Tibial nerve (tissue), 4 donors: ENCODE measurements around the gene DIABLO. TPM values are rescaled to one million over a fixed set of nuclear protein-coding genes. Genes with fewer than 3 reads are reported as not detected.
A peak's percentile ranks its signal among the peaks of the same experiment; 100 is the strongest.
"Not testable (repeated sequence)": the region's sequence is repeated elsewhere in the genome, so short reads cannot be mapped to it uniquely, and the experiment has no call there.

ENCODE experiments used
- DNase-seq, 2 donors: peaks; one replicate each; pipeline ENCODE4 v3.0.0-alpha.2; 2019; ENCODE audit warnings: low spot score in 2 of 2
- H3K27ac ChIP-seq, 4 donors: fragments of 200-600 bp; sonication (generic) in 3 of 4; one replicate each; pipeline ENCODE4 v1.5.1; 2017 to 2019; ENCODE audit warnings: mild to moderate bottlenecking in 1 of 4
- H3K27me3 ChIP-seq, 2 donors: fragments of 200-600 bp; sonication (generic) in 1 of 2; one replicate each; pipeline versions ENCODE4 v1.5.1 to v1.6.0; 2017 to 2019
- H3K36me3 ChIP-seq, 3 donors: fragments of 200-600 bp; sonication (generic); one replicate each; pipeline ENCODE4 v1.5.1; 2018 to 2019
- H3K4me1 ChIP-seq, 4 donors: fragments of 200-600 bp; sonication (generic) in 3 of 4; one replicate each; pipeline ENCODE4 v1.5.1; 2017 to 2019
- H3K4me3 ChIP-seq, 4 donors: fragments of 200-600 bp; sonication (generic) in 3 of 4; one replicate each; pipeline ENCODE4 v1.5.1; 2017 to 2019; ENCODE audit warnings: mild to moderate bottlenecking in 1 of 4, moderate library complexity in 1 of 4
- H3K9me3 ChIP-seq, 4 donors: fragments of 200-600 bp; sonication (generic) in 3 of 4; one replicate each; pipeline ENCODE4 v1.5.1; 2017 to 2019
- EP300 ChIP-seq, 2 donors: sonication (generic); formaldehyde crosslinking; IDR thresholded peaks; one replicate each; pipeline ENCODE4 v1.6.1; 2017; ENCODE audit warnings: antibody characterized with exemption in 2 of 2, mild to moderate bottlenecking in 1 of 2
- POLR2A ChIP-seq, 2 donors: fragments of 450-650 bp; IDR thresholded peaks; one replicate each; pipeline ENCODE4 v1.6.1; 2017; ENCODE audit warnings: antibody characterized with exemption in 2 of 2, mild to moderate bottlenecking in 2 of 2, moderate library complexity in 2 of 2
- WGBS, 2 donors: methylation state at CpG; one replicate each; pipeline ENCODE4 v1.1.5; 2018; 5-methylcytosine and 5-hydroxymethylcytosine counted together
- total RNA-seq, 4 donors: library from RNA; depleted of rRNA; stranded (reverse); fragments of >200 nt; gene quantifications; one replicate each; pipeline ENCODE4 v1.1.0, GENCODE V29; 2016
- TF ChIP-seq, protein P1 (sequence below), 5 experiments: fragments of 200-600 bp in 3 of 5; fragments of 450-650 bp in 2 of 5; sonication (generic) in 3 of 5; IDR thresholded peaks; one replicate each; pipeline ENCODE4 v1.5.1; 2016 to 2019; ENCODE audit warnings: antibody characterized with exemption in 5 of 5, mild to moderate bottlenecking in 3 of 5, moderate library complexity in 2 of 5

Gene DIABLO
- total RNA-seq, 4 donors from 2014 or later, result 40.8 to 52.5 (median 42.5) TPM

DNA sequence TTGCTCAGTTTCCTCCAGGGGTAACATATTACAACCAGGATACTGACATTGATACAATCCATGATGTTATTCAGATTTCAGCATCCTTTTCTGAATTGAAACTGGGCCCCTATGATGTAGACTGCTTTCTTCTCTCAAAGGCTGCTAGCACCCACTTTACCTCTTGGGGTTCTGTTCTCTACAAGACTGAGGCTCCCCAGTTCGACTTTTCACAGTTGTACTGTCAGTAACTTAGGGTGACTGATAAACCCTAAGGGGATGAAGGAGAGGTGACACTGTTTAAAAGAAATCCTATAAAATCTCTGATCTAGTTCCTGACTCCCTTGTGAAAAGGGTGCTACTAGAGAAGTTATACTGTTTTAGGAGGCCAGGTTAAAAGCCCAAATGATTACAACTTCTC is 39.6 kb upstream of the DIABLO start:
- Histone ChIP-seq H3K36me3 (peaks cover 0 to 34% (median 14%) of the 10 kb centered on the region in 3 donors), H3K4me3 (peak overlapping the region; percentile 62 to 97 (median 82)), H3K4me1 (peaks cover 0 to 29% (median 7%) of the 10 kb centered on the region in 4 donors), H3K27me3 (no peaks in the 10 kb centered on the region), H3K27ac (peak overlapping the region; percentile 43 to 92 (median 86)), H3K9me3 (no peaks in the 10 kb centered on the region)
- DNase-seq, result no peak
- WGBS, 2 donors, result 25 to 43% methylated on average over 1 of the region's 1 CpG
- TF ChIP-seq EP300 (IDR thresholded peaks at IDR 0.05), result no peak
- TF ChIP-seq, protein P1, sequence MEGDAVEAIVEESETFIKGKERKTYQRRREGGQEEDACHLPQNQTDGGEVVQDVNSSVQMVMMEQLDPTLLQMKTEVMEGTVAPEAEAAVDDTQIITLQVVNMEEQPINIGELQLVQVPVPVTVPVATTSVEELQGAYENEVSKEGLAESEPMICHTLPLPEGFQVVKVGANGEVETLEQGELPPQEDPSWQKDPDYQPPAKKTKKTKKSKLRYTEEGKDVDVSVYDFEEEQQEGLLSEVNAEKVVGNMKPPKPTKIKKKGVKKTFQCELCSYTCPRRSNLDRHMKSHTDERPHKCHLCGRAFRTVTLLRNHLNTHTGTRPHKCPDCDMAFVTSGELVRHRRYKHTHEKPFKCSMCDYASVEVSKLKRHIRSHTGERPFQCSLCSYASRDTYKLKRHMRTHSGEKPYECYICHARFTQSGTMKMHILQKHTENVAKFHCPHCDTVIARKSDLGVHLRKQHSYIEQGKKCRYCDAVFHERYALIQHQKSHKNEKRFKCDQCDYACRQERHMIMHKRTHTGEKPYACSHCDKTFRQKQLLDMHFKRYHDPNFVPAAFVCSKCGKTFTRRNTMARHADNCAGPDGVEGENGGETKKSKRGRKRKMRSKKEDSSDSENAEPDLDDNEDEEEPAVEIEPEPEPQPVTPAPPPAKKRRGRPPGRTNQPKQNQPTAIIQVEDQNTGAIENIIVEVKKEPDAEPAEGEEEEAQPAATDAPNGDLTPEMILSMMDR (IDR thresholded peaks at IDR 0.05), result no peak

DNA sequence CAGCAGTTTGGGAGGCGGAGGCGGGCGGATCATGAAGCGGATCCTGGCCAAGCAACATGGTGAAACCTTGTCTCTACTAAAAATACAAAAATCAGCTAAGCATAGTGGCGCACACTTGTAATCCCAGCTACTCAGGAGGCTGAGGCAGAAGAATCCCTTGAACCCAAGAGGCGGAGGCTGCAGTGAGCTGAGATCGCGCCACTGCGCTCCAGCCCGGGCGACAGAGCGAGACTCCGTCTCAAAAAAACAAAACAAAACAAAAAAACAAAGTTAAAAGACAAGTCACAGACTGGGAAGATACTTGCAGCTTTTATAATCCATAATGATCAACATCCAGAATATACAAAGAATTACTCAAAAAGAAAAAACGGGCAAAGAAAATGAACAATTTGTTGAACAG is 34.9 kb upstream of the DIABLO start:
- not testable (repeated sequence) for H3K27ac ChIP-seq, H3K9me3 ChIP-seq, DNase-seq, H3K27me3 ChIP-seq, H3K4me3 ChIP-seq
- Histone ChIP-seq H3K4me1 (peaks cover 0 to 18% (median 4%) of the 10 kb centered on the region in 4 donors), H3K36me3 (peaks cover 0 to 81% (median 16%) of the 10 kb centered on the region in 3 donors)
- WGBS, 2 donors, result 85 to 90% methylated on average over 14 of the region's 14 CpGs

DNA sequence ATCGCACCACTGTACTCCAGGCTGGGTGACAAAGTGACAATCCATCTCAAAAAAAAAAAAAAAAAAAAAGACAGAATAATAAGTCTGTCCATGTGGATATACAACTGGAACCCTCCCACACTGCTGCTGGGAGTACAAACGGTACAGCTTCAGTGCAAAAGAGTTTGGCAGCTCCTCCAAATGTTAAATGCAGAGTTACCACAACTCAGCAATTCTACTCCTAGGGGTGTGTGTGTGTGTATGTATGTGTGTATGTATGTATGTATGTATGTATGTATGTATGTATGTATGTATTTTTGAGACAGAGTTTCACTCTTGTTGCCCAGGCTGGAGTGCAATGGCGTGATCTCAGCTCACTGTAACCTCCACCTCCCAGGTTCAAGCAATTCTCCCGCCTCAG is 33.1 kb upstream of the DIABLO start:
- not testable (repeated sequence) for H3K4me3 ChIP-seq, H3K9me3 ChIP-seq, H3K27ac ChIP-seq, DNase-seq, H3K27me3 ChIP-seq, H3K4me1 ChIP-seq
- WGBS, 2 donors, result 88 to 94% methylated on average over 4 of the region's 4 CpGs
- H3K36me3 ChIP-seq, result peaks cover 0 to 89% (median 16%) of the 10 kb centered on the region in 3 donors

DNA sequence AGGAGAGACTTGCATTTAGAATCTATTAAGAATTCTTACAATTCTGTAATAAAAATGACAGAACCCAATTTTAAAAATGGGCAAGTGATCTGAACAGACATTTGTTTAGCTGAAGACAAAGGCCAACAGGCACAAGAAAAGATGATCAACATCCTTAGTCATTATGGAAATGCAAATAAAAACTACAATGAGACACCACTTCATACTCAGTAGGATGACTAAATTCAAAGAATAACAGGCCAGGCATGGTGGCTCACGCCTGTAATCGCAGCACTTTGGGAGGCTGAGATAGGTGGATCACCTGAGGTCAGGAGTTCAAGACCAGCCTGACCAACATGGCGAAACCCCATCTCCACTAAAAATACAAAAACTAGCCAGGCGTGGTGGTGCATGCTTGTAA is 32.6 kb upstream of the DIABLO start:
- not testable (repeated sequence) for H3K9me3 ChIP-seq, H3K27me3 ChIP-seq, DNase-seq, H3K4me3 ChIP-seq, H3K27ac ChIP-seq, H3K4me1 ChIP-seq
- WGBS, 2 donors, result 93 to 94% methylated on average over 4 of the region's 4 CpGs
- peaks cover 0 to 85% (median 16%) of the 10 kb centered on the region in 3 donors for H3K36me3 ChIP-seq

DNA sequence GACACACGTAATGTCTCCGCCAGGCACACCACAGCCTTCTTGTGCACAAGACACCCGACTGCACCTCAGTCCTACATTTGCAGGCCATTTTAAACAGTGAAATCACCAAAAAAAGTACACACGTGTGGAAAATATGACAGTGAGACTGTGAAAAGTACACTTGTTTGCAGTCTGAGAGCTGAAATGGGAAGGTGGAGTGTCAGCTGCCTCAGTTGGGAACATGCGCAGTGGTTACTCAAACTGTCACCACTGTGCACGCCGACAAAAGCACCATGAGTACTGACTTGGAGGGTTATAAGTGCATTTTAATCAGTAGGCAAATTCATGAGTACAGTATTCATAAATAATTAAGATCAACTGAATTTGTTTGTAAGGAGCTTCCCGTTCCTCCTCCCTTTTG is 24.7 kb upstream of the DIABLO start:
- no peak overlapping the region for H3K4me3 ChIP-seq
- no peaks in the 10 kb centered on the region for H3K9me3 ChIP-seq
- 96 to 97% methylated on average over 8 of the region's 8 CpGs for WGBS, 2 donors
- no peak overlapping the region for H3K27ac ChIP-seq
- H3K36me3 ChIP-seq, result peaks cover 0 to 68% (median 8%) of the 10 kb centered on the region in 3 donors
- TF ChIP-seq EP300 (IDR thresholded peaks at IDR 0.05) (no peak), POLR2A (IDR thresholded peaks at IDR 0.05) (no peak)
- TF ChIP-seq, protein P1 (IDR thresholded peaks at IDR 0.05), result no peak
- no peaks in the 10 kb centered on the region for H3K4me1 ChIP-seq
- no peaks in the 10 kb centered on the region for H3K27me3 ChIP-seq
- no peak for DNase-seq

DNA sequence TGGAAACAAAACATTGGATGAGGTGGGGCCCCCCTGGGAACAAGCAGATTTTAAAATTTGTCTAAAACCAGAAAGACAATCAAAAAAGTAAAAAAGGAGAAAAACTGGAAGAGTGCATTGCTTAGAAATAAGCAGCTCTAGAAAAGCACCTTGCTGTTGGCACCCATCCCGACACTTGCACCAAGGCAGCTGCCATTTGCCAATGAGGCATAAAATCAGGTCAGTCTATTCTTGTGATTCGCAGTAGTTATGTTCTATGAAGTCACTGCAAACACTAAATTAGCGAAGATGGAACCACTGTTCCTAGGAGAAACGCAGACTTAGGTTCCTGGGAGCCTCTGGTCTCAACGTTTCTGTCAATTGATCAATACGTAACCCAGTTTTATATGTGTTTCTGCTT is 24.2 kb upstream of the DIABLO start:
- Histone ChIP-seq H3K27me3 (no peaks in the 10 kb centered on the region), H3K4me1 (no peaks in the 10 kb centered on the region), H3K4me3 (no peak overlapping the region), H3K36me3 (peaks cover 0 to 70% (median 8%) of the 10 kb centered on the region in 3 donors), H3K9me3 (no peaks in the 10 kb centered on the region), H3K27ac (no peak overlapping the region)
- DNase-seq, result no peak
- 97% methylated on average over 6 of the region's 6 CpGs for WGBS, 2 donors
- TF ChIP-seq EP300 (IDR thresholded peaks at IDR 0.05), result no peak
- TF ChIP-seq, protein P1 (IDR thresholded peaks at IDR 0.05), result no peak
- no peak for TF ChIP-seq POLR2A (IDR thresholded peaks at IDR 0.05)

DNA sequence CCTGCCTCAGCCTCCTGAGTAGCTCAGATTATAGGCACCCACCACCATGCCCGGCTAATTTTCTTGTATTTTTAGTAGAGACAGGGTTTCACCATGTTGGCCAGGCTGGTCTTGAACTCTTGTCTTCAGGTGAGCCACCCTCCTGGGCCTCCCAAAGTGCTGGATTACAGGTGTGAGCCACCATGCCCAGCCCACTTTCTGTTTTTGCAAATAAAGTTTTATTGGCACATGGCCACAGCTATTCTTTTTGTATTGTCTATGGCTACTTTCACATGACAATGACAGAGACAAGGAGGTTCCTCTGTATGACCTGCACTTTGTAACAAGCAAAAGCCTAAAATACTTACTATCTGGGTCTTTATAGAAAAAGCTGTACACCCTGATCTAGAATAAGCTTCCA is 19.7 kb upstream of the DIABLO start:
- Histone ChIP-seq H3K4me3 (no peak overlapping the region), H3K9me3 (no peaks in the 10 kb centered on the region), H3K27ac (peak overlapping the region in 1 of 4 donors; percentile 1), H3K36me3 (peaks cover 0 to 82% (median 8%) of the 10 kb centered on the region in 3 donors), H3K4me1 (no peaks in the 10 kb centered on the region), H3K27me3 (no peaks in the 10 kb centered on the region)
- WGBS, 2 donors, result 83 to 87% methylated on average over 1 of the region's 1 CpG
- no peak for DNase-seq
- TF ChIP-seq, protein P1 (IDR thresholded peaks at IDR 0.05), result no peak
- TF ChIP-seq POLR2A (IDR thresholded peaks at IDR 0.05), result no peak
- TF ChIP-seq EP300 (IDR thresholded peaks at IDR 0.05), result no peak
